GM10248 (cell line): ENCODE measurements around the gene ZMYND15.
A peak's percentile ranks its signal among the peaks of the same experiment; 100 is the strongest.

ENCODE experiments used
- CTCF ChIA-PET: fragments of 300-600 bp; sonication (Branson Sonifier 250); formaldehyde crosslinking; extraction: SDS; loops from one replicate; lab custom pipeline; 2021; ENCODE audit warnings: antibody characterized with exemption; lab: Yijun Ruan, JAX
- POLR2A ChIA-PET: fragments of 350-650 bp; sonication (Branson Sonifier 250); formaldehyde crosslinking; extraction: SDS; loops from one replicate; lab custom pipeline; 2020; ENCODE audit warnings: antibody characterized with exemption; lab: Yijun Ruan, JAX
- DNase-seq: peaks from one replicate; pipeline ENCODE4 v3.0.0; 2012; ENCODE audit errors: extremely low spot score
- TF ChIP-seq, protein P1 (sequence below): IDR thresholded peaks from 2 replicates; pipeline ENCODE4 v1.5.1; 2012; ENCODE audit warnings: mild to moderate bottlenecking, low read depth; ENCODE audit errors: extremely low read depth, missing control alignments, control extremely low read depth

ZMYND15 gene

GRCh38 chr17:4786516-4786915, 46.9 kb downstream of the ZMYND15 start:
- TF ChIP-seq, protein P1, sequence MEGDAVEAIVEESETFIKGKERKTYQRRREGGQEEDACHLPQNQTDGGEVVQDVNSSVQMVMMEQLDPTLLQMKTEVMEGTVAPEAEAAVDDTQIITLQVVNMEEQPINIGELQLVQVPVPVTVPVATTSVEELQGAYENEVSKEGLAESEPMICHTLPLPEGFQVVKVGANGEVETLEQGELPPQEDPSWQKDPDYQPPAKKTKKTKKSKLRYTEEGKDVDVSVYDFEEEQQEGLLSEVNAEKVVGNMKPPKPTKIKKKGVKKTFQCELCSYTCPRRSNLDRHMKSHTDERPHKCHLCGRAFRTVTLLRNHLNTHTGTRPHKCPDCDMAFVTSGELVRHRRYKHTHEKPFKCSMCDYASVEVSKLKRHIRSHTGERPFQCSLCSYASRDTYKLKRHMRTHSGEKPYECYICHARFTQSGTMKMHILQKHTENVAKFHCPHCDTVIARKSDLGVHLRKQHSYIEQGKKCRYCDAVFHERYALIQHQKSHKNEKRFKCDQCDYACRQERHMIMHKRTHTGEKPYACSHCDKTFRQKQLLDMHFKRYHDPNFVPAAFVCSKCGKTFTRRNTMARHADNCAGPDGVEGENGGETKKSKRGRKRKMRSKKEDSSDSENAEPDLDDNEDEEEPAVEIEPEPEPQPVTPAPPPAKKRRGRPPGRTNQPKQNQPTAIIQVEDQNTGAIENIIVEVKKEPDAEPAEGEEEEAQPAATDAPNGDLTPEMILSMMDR = no peak
- POLR2A ChIA-PET = interaction anchor here (0.6 kb wide), 1 partner anchor 55 kb away, joined by 10 read pairs; no protein-coding TSS in a partner anchor
- CTCF ChIA-PET = interaction anchor here (1.0 to 1.2 kb wide), 2 partner anchors 12 to 102 kb away, joined by 3 read pairs; no protein-coding TSS in a partner anchor
- no peak for DNase-seq

GRCh38 chr17:4788159-4788806, 48.6 kb downstream of the ZMYND15 start:
- POLR2A ChIA-PET = no interaction called here
- TF ChIP-seq, protein P1 = no peak
- CTCF ChIA-PET = interaction anchor here (0.8 to 2.5 kb wide), 6 partner anchors 9 to 115 kb away, joined by 3 to 9 read pairs (median 4); partner anchors contain the start of genes ARRB2, C17orf107 and CHRNE
- no peak for DNase-seq

DNA sequence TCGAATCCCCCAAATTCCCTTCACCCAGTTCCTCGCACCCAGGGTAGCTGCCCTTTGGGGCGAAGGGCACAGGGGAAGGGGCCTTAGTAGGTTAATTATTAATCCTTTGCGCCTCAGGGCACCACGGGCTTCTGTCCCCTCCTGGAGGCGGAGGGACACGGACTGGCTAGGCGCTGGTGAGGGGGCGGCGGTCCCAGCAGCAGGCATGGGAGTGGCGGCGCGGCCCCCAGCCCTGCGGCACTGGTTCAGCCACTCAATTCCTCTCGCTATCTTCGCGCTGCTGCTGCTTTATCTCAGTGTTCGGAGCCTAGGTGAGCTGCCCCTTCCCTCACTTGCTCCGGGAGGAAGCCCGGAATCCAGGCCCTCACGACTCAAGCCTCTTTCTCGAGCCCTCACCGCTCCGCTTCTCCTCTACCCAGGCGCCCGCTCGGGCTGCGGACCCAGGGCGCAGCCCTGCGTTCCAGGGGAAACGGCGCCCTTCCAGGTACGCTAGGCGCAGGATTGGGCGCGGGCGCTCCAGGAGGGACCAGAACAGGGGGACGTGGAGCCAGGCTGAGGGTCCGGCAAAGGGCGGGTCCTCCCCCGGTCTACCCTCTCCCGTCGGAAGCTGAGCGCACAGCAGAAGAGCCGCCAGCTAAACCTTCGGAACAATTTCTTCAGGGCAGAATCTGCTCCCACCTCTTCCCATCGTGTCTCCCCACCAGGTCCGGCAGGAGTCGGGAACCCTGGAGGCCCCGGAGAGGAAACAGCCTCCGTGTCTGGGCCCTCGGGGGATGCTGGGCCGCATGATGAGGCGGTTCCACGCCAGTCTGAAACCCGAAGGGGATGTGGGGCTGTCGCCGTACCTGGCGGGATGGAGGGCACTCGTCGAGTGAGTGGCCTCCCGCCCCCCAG, 49.4 kb downstream of the ZMYND15 start, which contains the start of gene GLTPD2:
TSS of gene GLTPD2 (plus strand) at position 158 of the 894 bp plus-strand sequence. CDS start at position 206, 48 bp downstream.
- CTCF ChIA-PET = interaction anchor here (0.6 to 2.5 kb wide), 27 partner anchors 9 to 222 kb away, joined by 3 to 21 read pairs (median 6); partner anchors contain the start of genes ARRB2, C17orf107, C17orf114 and CHRNE
- TF ChIP-seq, protein P1 = no peak
- DNase-seq = no peak
- POLR2A ChIA-PET = interaction anchor here (1.5 kb wide), 1 partner anchor 232 kb away, joined by 3 read pairs; no protein-coding TSS in a partner anchor

- ChIA-PET POLR2A (interaction anchor here (1.3 to 1.5 kb wide), 2 partner anchors 17 to 232 kb away, joined by 3 to 4 read pairs; partner anchors contain the start of gene PLD2), CTCF (interaction anchor here (0.6 to 2.5 kb wide), 30 partner anchors 10 to 222 kb away, joined by 3 to 21 read pairs (median 6); partner anchors contain the start of genes ARRB2, C17orf107, C17orf114 and CHRNE)
- TF ChIP-seq, protein P1 = no peak
- no peak for DNase-seq
Measured at GRCh38 chr17:4789701-4789950, 50.0 kb downstream of the ZMYND15 start.

GRCh38 chr17:4789951-4790704, 50.5 kb downstream of the ZMYND15 start:
- ChIA-PET POLR2A (interaction anchor here (1.3 to 1.5 kb wide), 2 partner anchors 17 to 233 kb away, joined by 3 to 4 read pairs; partner anchors contain the start of gene PLD2), CTCF (interaction anchor here (0.6 to 2.5 kb wide), 36 partner anchors 10 to 223 kb away, joined by 3 to 21 read pairs (median 6); partner anchors contain the start of genes ARRB2, C17orf107, C17orf114 and CHRNE)
- peak; percentile 93 for DNase-seq
- TF ChIP-seq, protein P1 = peak; percentile 68
